ENCODE results near the gene RGS9BP. TPM values are rescaled to one million over a fixed set of nuclear protein-coding genes. Genes with fewer than 3 reads are reported as not detected.
"Not testable (repeated sequence)": the region's sequence is repeated elsewhere in the genome, so short reads cannot be mapped to it uniquely, and the experiment has no call there.

RGS9BP gene
- total RNA-seq, 1 donor from 2014 or later, result not detected

DNA sequence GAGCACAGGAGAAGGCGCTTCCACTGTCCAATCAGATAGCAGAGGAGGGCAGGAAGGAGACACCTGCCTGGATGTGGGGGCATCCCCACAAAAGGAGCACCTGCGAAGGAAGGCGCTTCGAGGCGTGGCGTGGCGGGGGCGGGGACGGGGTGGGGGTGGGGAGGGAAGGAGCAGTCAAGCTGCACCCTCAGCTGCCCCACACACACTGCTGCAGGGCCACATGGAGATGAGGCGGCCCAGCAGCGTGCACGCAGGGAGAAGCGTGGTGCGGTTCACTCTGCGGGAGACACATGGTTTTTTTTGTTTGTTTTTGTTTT lies 22.1 kb upstream of the RGS9BP start:
- H3K4me1 Mint-ChIP-seq (ENCODE audit: unreplicated experiment), result no peaks in the 10 kb centered on the region
- DNase-seq (ENCODE audit: low spot score), result no peak
- H3K36me3 Mint-ChIP-seq (ENCODE audit: low read depth, unreplicated experiment), result peaks cover 3% of the 10 kb centered on the region
- H3K9me3 Mint-ChIP-seq (ENCODE audit: unreplicated experiment), result no peaks in the 10 kb centered on the region
- peaks cover 7% of the 10 kb centered on the region for H3K27me3 Mint-ChIP-seq (ENCODE audit: unreplicated experiment)
- TF ChIP-seq CTCF (IDR thresholded peaks at IDR 0.05; ENCODE audit: unreplicated experiment), result no peak
- no peak overlapping the region for H3K27ac Mint-ChIP-seq (ENCODE audit: unreplicated experiment)
- no peak overlapping the region for H3K4me3 Mint-ChIP-seq (ENCODE audit: unreplicated experiment)

DNA sequence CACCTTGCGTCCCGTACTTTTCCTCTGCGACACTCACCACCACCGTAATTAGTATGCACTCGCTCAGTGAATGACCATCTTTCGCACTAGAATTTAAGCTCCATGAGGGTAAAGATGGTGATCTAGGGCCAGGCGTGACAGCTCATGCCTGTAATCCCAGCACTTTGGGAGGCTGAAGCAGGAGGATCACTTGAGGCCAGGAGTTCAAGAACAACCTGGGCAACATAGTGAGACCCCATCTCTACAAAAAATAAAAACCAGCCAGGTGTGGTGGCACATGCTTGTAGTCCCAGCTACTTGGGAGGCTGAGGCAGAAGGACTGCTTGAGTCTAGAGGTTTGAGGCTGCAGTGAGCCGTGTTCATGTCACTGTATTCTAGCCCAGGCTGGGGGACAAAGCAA lies 19.3 kb upstream of the RGS9BP start:
- H3K36me3 Mint-ChIP-seq (ENCODE audit: low read depth, unreplicated experiment); H3K9me3 Mint-ChIP-seq (ENCODE audit: unreplicated experiment); H3K4me1 Mint-ChIP-seq (ENCODE audit: unreplicated experiment); H3K27me3 Mint-ChIP-seq (ENCODE audit: unreplicated experiment); H3K4me3 Mint-ChIP-seq (ENCODE audit: unreplicated experiment); H3K27ac Mint-ChIP-seq (ENCODE audit: unreplicated experiment); DNase-seq (ENCODE audit: low spot score): not testable (repeated sequence)

- H3K4me3 Mint-ChIP-seq (ENCODE audit: unreplicated experiment), result no peak overlapping the region
- H3K27me3 Mint-ChIP-seq (ENCODE audit: unreplicated experiment), result peaks cover 3% of the 10 kb centered on the region
- H3K9me3 Mint-ChIP-seq (ENCODE audit: unreplicated experiment), result no peaks in the 10 kb centered on the region
- no peaks in the 10 kb centered on the region for H3K36me3 Mint-ChIP-seq (ENCODE audit: low read depth, unreplicated experiment)
- TF ChIP-seq CTCF (IDR thresholded peaks at IDR 0.05; ENCODE audit: unreplicated experiment), result no peak
- H3K27ac Mint-ChIP-seq (ENCODE audit: unreplicated experiment), result no peak overlapping the region
- H3K4me1 Mint-ChIP-seq (ENCODE audit: unreplicated experiment), result no peaks in the 10 kb centered on the region
- DNase-seq (ENCODE audit: low spot score), result no peak
Measured at GRCh38 chr19:32658075-32658474, 17.6 kb upstream of the RGS9BP start.

DNA sequence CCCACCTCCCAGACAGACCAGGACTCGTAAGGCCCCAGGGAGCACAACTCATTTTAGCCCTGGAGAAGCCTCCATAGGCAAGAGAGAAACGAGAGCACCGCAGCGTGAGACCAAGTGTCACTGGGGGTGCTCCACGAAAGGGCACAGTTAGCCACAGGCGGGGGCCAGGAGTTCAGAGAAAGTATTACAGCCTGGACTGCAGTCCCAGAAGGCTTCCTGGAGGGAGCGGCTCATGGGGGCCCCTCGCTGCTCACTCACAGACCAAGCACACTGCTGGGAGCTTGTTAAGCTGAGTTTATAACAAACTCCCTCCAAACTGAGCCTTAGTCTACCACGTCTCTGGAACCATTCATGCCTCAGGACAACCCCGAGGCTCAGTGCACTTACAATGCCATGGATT lies 17.1 kb upstream of the RGS9BP start:
- TF ChIP-seq CTCF (IDR thresholded peaks at IDR 0.05; ENCODE audit: unreplicated experiment), result no peak
- Mint-ChIP-seq H3K9me3 (ENCODE audit: unreplicated experiment) (no peaks in the 10 kb centered on the region), H3K4me3 (ENCODE audit: unreplicated experiment) (no peak overlapping the region), H3K27ac (ENCODE audit: unreplicated experiment) (no peak overlapping the region), H3K36me3 (ENCODE audit: low read depth, unreplicated experiment) (no peaks in the 10 kb centered on the region), H3K27me3 (ENCODE audit: unreplicated experiment) (peaks cover 3% of the 10 kb centered on the region), H3K4me1 (ENCODE audit: unreplicated experiment) (no peaks in the 10 kb centered on the region)
- DNase-seq (ENCODE audit: low spot score), result no peak

GRCh38 chr19:32661318-32661717 lies 14.3 kb upstream of the RGS9BP start:
- DNase-seq (ENCODE audit: low spot score), result no peak
- H3K4me1 Mint-ChIP-seq (ENCODE audit: unreplicated experiment), result no peaks in the 10 kb centered on the region
- no peak for TF ChIP-seq CTCF (IDR thresholded peaks at IDR 0.05; ENCODE audit: unreplicated experiment)
- no peak overlapping the region for H3K27ac Mint-ChIP-seq (ENCODE audit: unreplicated experiment)
- no peaks in the 10 kb centered on the region for H3K9me3 Mint-ChIP-seq (ENCODE audit: unreplicated experiment)
- no peaks in the 10 kb centered on the region for H3K27me3 Mint-ChIP-seq (ENCODE audit: unreplicated experiment)
- no peak overlapping the region for H3K4me3 Mint-ChIP-seq (ENCODE audit: unreplicated experiment)
- no peaks in the 10 kb centered on the region for H3K36me3 Mint-ChIP-seq (ENCODE audit: low read depth, unreplicated experiment)

- Mint-ChIP-seq H3K4me1 (ENCODE audit: unreplicated experiment) (no peaks in the 10 kb centered on the region), H3K27ac (ENCODE audit: unreplicated experiment) (no peak overlapping the region)
Measured at GRCh38 chr19:32662186-32662585, 13.5 kb upstream of the RGS9BP start.

More at GRCh38 chr19:32662186-32662585, 13.5 kb upstream of the RGS9BP start:
- H3K9me3 Mint-ChIP-seq (ENCODE audit: unreplicated experiment), result no peaks in the 10 kb centered on the region
- no peak overlapping the region for H3K4me3 Mint-ChIP-seq (ENCODE audit: unreplicated experiment)
- H3K36me3 Mint-ChIP-seq (ENCODE audit: low read depth, unreplicated experiment), result no peaks in the 10 kb centered on the region
- no peaks in the 10 kb centered on the region for H3K27me3 Mint-ChIP-seq (ENCODE audit: unreplicated experiment)
- no peak for DNase-seq (ENCODE audit: low spot score)
- no peak for TF ChIP-seq CTCF (IDR thresholded peaks at IDR 0.05; ENCODE audit: unreplicated experiment)
